ENCODE measurements around the gene TSPAN2.

Gene TSPAN2

DNA sequence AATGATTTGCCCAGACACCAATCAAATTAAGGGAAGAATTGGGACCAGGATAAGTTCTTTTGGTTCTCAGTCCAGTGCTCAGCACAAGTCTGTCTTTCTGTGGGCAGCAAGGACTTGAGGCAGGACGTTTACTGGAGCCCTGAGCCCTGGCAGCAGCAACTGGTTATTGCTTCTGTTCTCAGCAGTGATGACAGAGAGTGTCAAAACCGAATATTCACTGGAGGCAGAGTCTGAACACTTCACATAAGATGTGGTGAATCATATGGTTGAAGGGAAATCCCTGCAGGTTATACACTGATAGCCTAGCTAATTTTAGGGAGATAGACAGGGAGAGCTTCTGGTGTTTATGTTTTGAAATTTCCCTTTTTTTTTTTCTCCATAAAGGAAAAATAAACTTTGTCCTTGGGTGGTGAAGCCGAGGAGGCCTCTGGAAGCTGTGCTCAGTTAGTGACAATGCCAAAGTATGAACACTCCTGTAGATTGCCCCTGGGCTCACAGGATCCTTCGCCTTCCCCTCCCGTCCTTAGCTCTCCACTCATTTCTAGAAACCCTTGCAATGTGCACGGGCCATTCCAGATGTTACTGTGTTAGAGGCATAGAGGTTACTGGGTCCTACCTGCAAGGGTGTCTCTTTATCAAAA is 26.3 kb upstream of the TSPAN2 start:
- no peaks in the 10 kb centered on the region for H3K4me1 ChIP-seq (ENCODE audit: low read depth, poor library complexity, severe bottlenecking)

DNA sequence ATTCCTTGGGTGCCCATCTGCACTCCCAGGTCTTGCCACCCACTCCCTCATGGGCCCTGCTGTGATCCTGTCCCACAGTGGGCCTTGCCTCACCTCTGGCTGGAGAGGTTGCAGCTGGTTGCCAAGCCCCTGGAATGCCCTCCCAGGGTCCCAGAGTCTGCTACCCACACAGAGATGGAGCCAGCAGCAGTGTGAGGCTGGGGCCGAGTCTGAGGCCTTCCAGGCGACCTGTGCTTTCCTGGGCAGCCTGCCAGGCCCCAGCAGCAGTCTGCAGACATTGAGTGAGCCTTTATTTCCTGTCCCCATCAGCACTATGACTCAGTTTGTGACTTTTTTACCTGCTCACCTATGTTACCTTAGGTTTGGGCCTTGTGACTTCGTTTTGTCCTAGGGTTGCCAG is 25.0 kb upstream of the TSPAN2 start:
- H3K9ac ChIP-seq: no peak overlapping the region
- H3K36me3 ChIP-seq (ENCODE audit: insufficient read depth): no peaks in the 10 kb centered on the region
- H2AFZ ChIP-seq (ENCODE audit: low read depth): no peak overlapping the region
- no peak overlapping the region for H3K27ac ChIP-seq
- H3K27me3 ChIP-seq (ENCODE audit: insufficient read depth, low read depth): no peaks in the 10 kb centered on the region
- no peak overlapping the region for H3K4me2 ChIP-seq
- H3K4me1 ChIP-seq (ENCODE audit: low read depth, poor library complexity, severe bottlenecking): no peaks in the 10 kb centered on the region
- no peaks in the 10 kb centered on the region for H4K20me1 ChIP-seq (ENCODE audit: insufficient read depth)
- H3K4me3 ChIP-seq (IDR thresholded peaks at IDR 0.05; ENCODE audit: insufficient read depth, low read depth, low read length): no peak overlapping the region
- no peaks in the 10 kb centered on the region for H3K79me2 ChIP-seq (ENCODE audit: insufficient read depth, low read depth)
- TF ChIP-seq, protein P1, sequence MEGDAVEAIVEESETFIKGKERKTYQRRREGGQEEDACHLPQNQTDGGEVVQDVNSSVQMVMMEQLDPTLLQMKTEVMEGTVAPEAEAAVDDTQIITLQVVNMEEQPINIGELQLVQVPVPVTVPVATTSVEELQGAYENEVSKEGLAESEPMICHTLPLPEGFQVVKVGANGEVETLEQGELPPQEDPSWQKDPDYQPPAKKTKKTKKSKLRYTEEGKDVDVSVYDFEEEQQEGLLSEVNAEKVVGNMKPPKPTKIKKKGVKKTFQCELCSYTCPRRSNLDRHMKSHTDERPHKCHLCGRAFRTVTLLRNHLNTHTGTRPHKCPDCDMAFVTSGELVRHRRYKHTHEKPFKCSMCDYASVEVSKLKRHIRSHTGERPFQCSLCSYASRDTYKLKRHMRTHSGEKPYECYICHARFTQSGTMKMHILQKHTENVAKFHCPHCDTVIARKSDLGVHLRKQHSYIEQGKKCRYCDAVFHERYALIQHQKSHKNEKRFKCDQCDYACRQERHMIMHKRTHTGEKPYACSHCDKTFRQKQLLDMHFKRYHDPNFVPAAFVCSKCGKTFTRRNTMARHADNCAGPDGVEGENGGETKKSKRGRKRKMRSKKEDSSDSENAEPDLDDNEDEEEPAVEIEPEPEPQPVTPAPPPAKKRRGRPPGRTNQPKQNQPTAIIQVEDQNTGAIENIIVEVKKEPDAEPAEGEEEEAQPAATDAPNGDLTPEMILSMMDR (conservative IDR thresholded peaks at IDR 0.05; ENCODE audit: low read depth, low read length): no peak

More for the DNA sequence above, 26.3 kb upstream of the TSPAN2 start:
- no peak overlapping the region for H3K4me2 ChIP-seq
- no peaks in the 10 kb centered on the region for H3K79me2 ChIP-seq (ENCODE audit: insufficient read depth, low read depth)
- H3K27me3 ChIP-seq (ENCODE audit: insufficient read depth, low read depth): no peaks in the 10 kb centered on the region
- H3K36me3 ChIP-seq (ENCODE audit: insufficient read depth): no peaks in the 10 kb centered on the region
- no peak overlapping the region for H3K27ac ChIP-seq
- TF ChIP-seq, protein P1 (conservative IDR thresholded peaks at IDR 0.05; ENCODE audit: low read depth, low read length): no peak
- no peak overlapping the region for H3K4me3 ChIP-seq (IDR thresholded peaks at IDR 0.05; ENCODE audit: insufficient read depth, low read depth, low read length)
- no peak overlapping the region for H3K9ac ChIP-seq
- H4K20me1 ChIP-seq (ENCODE audit: insufficient read depth): no peaks in the 10 kb centered on the region
- no peak overlapping the region for H2AFZ ChIP-seq (ENCODE audit: low read depth)

DNA sequence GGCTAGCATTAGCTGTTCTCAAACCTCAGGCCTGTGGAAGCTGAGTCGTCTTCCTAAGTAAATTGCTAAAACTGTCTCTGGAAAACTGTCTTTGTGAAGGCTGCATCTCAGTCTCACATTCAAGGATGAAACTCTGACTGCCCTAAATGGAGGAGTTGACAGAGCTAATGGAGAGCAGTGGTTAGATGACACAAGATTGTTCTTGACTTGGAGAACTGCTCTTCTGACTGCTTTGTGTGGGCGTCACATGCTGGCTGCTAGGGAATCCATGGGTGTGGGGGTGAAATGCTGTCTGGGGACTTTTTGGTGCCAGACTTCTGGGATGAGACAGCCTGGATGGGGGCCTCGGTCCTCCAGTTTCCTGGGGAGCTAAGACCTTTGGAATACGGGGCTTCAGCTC is 24.5 kb upstream of the TSPAN2 start:
- Histone ChIP-seq H3K4me1 (ENCODE audit: low read depth, poor library complexity, severe bottlenecking) (no peaks in the 10 kb centered on the region), H2AFZ (ENCODE audit: low read depth) (no peak overlapping the region)
- TF ChIP-seq, protein P1 (conservative IDR thresholded peaks at IDR 0.05; ENCODE audit: low read depth, low read length): no peak

DNA sequence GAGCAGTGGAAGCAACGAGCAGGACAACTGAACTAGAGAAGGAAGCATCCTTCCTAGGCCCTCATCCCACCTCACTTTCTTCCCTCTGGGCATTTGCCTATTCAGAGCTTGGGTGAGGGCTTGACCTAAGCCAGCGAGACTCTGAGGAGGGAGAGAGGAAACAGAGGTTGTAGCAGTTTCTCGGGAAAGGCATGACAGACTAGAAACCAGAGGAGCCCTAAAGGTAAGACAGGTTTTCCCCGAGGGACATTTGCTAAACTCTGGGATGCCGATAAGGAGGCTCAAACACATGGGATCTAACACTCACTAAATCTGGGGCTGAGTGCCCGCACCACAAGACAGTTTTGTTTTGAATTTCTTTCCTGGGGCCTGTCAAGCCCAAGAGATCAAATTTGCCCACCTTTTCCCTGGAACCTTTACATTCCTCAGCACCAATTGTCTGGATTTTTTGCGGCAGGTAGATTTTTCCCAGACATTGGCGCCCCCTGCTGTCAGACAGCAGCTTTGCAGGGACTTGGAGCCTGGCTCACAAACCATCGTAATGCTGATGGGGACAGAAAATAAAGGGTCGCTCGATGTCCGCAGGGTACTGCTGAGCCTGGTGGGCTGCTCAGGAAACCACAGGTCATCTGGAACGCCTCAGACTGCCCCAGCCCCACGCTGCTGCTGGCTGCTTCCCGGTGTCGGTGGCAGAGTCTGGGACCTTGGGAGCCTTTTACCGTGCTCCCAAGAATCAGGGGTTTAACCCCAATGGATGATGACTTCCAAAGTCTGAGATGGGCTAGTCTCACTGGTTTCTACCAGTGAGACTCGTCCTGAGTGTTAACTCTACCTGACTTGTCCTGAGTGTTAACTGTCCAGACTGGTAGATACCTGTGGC is 23.4 kb upstream of the TSPAN2 start:
- Histone ChIP-seq H3K79me2 (ENCODE audit: insufficient read depth, low read depth) (no peaks in the 10 kb centered on the region), H3K36me3 (ENCODE audit: insufficient read depth) (no peaks in the 10 kb centered on the region), H3K9ac (no peak overlapping the region), H3K27me3 (ENCODE audit: insufficient read depth, low read depth) (no peaks in the 10 kb centered on the region), H4K20me1 (ENCODE audit: insufficient read depth) (no peaks in the 10 kb centered on the region), H3K4me1 (ENCODE audit: low read depth, poor library complexity, severe bottlenecking) (no peaks in the 10 kb centered on the region), H3K4me2 (no peak overlapping the region), H2AFZ (ENCODE audit: low read depth) (no peak overlapping the region), H3K4me3 (IDR thresholded peaks at IDR 0.05; ENCODE audit: insufficient read depth, low read depth, low read length) (no peak overlapping the region), H3K27ac (no peak overlapping the region)
- TF ChIP-seq, protein P1 (conservative IDR thresholded peaks at IDR 0.05; ENCODE audit: low read depth, low read length): peak; percentile 85

More for the DNA sequence above, 24.5 kb upstream of the TSPAN2 start:
- H3K79me2 ChIP-seq (ENCODE audit: insufficient read depth, low read depth): no peaks in the 10 kb centered on the region
- H3K27ac ChIP-seq: no peak overlapping the region
- no peaks in the 10 kb centered on the region for H3K36me3 ChIP-seq (ENCODE audit: insufficient read depth)
- no peak overlapping the region for H3K4me2 ChIP-seq
- no peak overlapping the region for H3K9ac ChIP-seq
- H3K27me3 ChIP-seq (ENCODE audit: insufficient read depth, low read depth): no peaks in the 10 kb centered on the region
- H4K20me1 ChIP-seq (ENCODE audit: insufficient read depth): no peaks in the 10 kb centered on the region
- H3K4me3 ChIP-seq (IDR thresholded peaks at IDR 0.05; ENCODE audit: insufficient read depth, low read depth, low read length): no peak overlapping the region

Data from KMS-11 (cell line).